ENCODE results near the gene FHL2. TPM values are rescaled to one million over a fixed set of nuclear protein-coding genes. Genes with fewer than 3 reads are reported as not detected.

The FHL2 gene
- total and polyA plus RNA-seq, 2 donors (not counting 1 experiment from before 2014, with no cell fraction given) = not detected

DNA sequence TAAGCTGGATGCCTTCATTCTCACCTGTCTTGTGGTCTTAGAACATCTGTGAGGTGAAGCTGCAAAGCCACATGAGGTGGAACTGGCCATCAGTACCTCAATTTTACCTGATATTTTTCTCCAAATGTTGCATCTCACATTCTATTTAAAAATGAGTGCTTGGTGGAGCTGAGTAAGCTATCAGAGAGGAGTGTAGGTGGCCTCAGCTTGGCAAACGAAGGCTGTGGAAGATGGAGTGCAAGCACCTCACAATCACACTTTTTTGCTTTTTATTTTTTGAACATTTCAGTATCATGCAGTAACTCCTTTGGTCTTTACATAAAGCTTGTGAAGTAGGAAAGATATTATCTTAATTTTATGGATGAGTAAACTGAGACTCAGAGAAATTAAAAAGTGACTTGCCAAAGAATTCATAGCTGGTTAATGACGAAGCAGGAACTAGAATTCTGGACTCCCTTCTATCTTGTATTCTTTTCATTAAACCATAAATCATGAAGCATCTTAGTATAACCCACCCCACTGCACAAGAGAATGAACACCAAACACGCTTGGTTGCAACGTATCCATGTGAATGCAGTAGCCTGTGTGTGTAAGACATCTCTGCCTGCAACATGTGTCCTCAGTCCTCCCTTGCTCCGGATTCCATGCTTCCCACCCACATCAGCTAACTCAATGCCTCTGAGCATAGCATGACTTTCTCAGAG lies 34.3 kb downstream of the FHL2 start:
- CTCF ChIA-PET = no interaction called here
- ATAC-seq (ENCODE audit: low read depth) = no peak
- peaks cover under 1% of the 10 kb centered on the region for H3K4me1 Mint-ChIP-seq
- intact Hi-C loops (cut with micrococcal nuclease) = loop anchor here (10.0 kb wide), 1 partner anchor 740 kb away; no protein-coding TSS in a partner anchor
- H3K27me3 ChIP-seq (replicated peaks in 1 of 4; ENCODE audit: control extremely low read depth in 1 of 4, control insufficient read depth in 3 of 4, insufficient read depth in 4 of 4, low read length in 3 of 4) = no peaks in the 10 kb centered on the region
- no peaks in the 10 kb centered on the region for H3K27me3 Mint-ChIP-seq
- no peaks in the 10 kb centered on the region for H3K9me3 Mint-ChIP-seq (ENCODE audit: insufficient read depth)
- H3K4me2 ChIP-seq (replicated peaks; ENCODE audit: low read depth, low read length, poor library complexity, severe bottlenecking) = no peak overlapping the region
- H3K9ac ChIP-seq (ENCODE audit: low read length) = no peak overlapping the region
- H3K36me3 ChIP-seq (replicated peaks in 1 of 2; ENCODE audit: control extremely low read depth in 1 of 2, control insufficient read depth in 1 of 2, extremely low read depth in 1 of 2, insufficient read depth in 2 of 2, low read length in 1 of 2) = peaks cover 1 to 3% of the 10 kb centered on the region in 2 experiments
- no peaks in the 10 kb centered on the region for H3K79me2 ChIP-seq (ENCODE audit: control insufficient read depth, insufficient read depth, low read length)
- no peak for TF ChIP-seq EZH2 (IDR thresholded peaks at IDR 0.05; ENCODE audit: borderline replicate concordance, insufficient read depth, low read depth, low read length, poor library complexity, severe bottlenecking)
- TF ChIP-seq, protein P1, sequence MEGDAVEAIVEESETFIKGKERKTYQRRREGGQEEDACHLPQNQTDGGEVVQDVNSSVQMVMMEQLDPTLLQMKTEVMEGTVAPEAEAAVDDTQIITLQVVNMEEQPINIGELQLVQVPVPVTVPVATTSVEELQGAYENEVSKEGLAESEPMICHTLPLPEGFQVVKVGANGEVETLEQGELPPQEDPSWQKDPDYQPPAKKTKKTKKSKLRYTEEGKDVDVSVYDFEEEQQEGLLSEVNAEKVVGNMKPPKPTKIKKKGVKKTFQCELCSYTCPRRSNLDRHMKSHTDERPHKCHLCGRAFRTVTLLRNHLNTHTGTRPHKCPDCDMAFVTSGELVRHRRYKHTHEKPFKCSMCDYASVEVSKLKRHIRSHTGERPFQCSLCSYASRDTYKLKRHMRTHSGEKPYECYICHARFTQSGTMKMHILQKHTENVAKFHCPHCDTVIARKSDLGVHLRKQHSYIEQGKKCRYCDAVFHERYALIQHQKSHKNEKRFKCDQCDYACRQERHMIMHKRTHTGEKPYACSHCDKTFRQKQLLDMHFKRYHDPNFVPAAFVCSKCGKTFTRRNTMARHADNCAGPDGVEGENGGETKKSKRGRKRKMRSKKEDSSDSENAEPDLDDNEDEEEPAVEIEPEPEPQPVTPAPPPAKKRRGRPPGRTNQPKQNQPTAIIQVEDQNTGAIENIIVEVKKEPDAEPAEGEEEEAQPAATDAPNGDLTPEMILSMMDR (IDR thresholded peaks at IDR 0.05) = no peak
- no peak overlapping the region for H2AFZ ChIP-seq (ENCODE audit: insufficient read depth, low read depth, low read length, poor library complexity, severe bottlenecking)
- WGBS (ENCODE audit: insufficient coverage) = 100% methylated on average over 4 of the region's 5 CpGs
- H3K4me3 ChIP-seq (ENCODE audit: control extremely low read depth in 1 of 5, extremely low read depth in 1 of 5, insufficient read depth in 1 of 5, low read depth in 2 of 5, low read length in 4 of 5) = no peak overlapping the region
- H3K27ac Mint-ChIP-seq = no peak overlapping the region
- peaks cover 0 to 1% of the 10 kb centered on the region in 2 donors for H3K4me1 ChIP-seq (ENCODE audit: control insufficient read depth in 2 of 2, insufficient read depth in 2 of 2, low read length in 2 of 2)
- H3K4me3 Mint-ChIP-seq = no peak overlapping the region
- DNase-seq = no peak
- H4K20me1 ChIP-seq (ENCODE audit: control insufficient read depth, insufficient read depth, low read length, poor library complexity, severe bottlenecking) = no peaks in the 10 kb centered on the region
- POLR2A ChIA-PET = no interaction called here
- H3K27ac ChIP-seq (ENCODE audit: low read length in 2 of 2) = no peak overlapping the region
- no peaks in the 10 kb centered on the region for H3K9me3 ChIP-seq (ENCODE audit: control extremely low read depth in 1 of 3, control insufficient read depth in 2 of 3, insufficient read depth in 1 of 3, low read length in 2 of 3)

DNA sequence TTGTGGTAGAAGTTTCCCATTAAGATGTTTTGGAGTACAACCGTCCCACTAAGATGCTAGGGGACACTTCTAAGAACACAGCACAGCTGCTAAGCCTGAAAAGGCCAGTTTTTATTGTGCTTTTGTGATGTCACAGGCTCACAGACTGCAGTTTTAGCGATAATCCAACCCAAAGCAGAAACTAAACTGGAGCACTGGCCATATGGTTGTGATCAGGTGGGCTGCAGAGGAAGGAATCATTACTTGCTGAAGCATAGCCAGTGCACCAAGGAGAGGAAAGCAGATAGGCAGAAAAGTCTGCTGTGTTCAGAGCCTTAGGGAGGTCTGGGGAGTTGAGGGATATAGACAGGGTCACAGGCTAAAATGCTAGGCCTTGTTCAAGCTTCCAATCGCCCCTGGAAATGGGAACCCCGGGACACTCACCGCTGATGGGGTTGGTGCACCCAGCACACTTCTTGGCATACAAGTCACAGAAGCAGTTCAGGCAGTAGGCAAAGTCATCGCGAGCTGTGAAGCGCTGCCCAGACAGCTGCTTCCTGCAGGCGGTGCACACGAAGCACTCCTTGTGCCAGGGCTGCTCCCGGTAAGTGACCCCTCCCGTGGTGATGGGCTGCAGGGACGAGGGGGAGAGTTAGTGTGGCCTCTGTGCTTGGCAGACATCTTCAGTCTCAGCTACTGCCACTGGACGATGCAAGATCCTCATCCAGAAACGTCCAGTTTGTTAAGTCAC lies 35.8 kb downstream of the FHL2 start:
- peaks cover 0 to 3% (median 0%) of the 10 kb centered on the region in 3 donors for H3K9me3 ChIP-seq (ENCODE audit: control extremely low read depth in 1 of 3, control insufficient read depth in 2 of 3, insufficient read depth in 1 of 3, low read length in 2 of 3)
- CTCF ChIA-PET = interaction anchor here (1.2 kb wide), 1 partner anchor 9 kb away, joined by 3 read pairs; no protein-coding TSS in a partner anchor
- H3K4me3 ChIP-seq (ENCODE audit: control extremely low read depth in 1 of 5, extremely low read depth in 1 of 5, insufficient read depth in 1 of 5, low read depth in 2 of 5, low read length in 4 of 5) = no peak overlapping the region
- H3K27ac ChIP-seq (ENCODE audit: low read length in 2 of 2) = no peak overlapping the region
- no peak overlapping the region for H3K4me2 ChIP-seq (replicated peaks; ENCODE audit: low read depth, low read length, poor library complexity, severe bottlenecking)
- H2AFZ ChIP-seq (ENCODE audit: insufficient read depth, low read depth, low read length, poor library complexity, severe bottlenecking) = no peak overlapping the region
- H3K36me3 ChIP-seq (replicated peaks in 1 of 2; ENCODE audit: control extremely low read depth in 1 of 2, control insufficient read depth in 1 of 2, extremely low read depth in 1 of 2, insufficient read depth in 2 of 2, low read length in 1 of 2) = peaks cover 1 to 5% of the 10 kb centered on the region in 2 experiments
- ATAC-seq (ENCODE audit: low read depth) (no peak), DNase-seq (no peak)
- no peaks in the 10 kb centered on the region for H3K79me2 ChIP-seq (ENCODE audit: control insufficient read depth, insufficient read depth, low read length)
- no peak overlapping the region for H3K9ac ChIP-seq (ENCODE audit: low read length)
- H3K9me3 Mint-ChIP-seq (ENCODE audit: insufficient read depth) = peaks cover under 1% of the 10 kb centered on the region
- no peaks in the 10 kb centered on the region for H3K4me1 Mint-ChIP-seq
- 23% methylated on average over 14 of the region's 15 CpGs for WGBS (ENCODE audit: insufficient coverage)
- no peak overlapping the region for H3K27ac Mint-ChIP-seq
- no peak overlapping the region for H3K4me3 Mint-ChIP-seq
- POLR2A ChIA-PET = no interaction called here
- intact Hi-C loops (cut with micrococcal nuclease) = loop anchor here (10.0 kb wide), 1 partner anchor 742 kb away; no protein-coding TSS in a partner anchor
- TF ChIP-seq, protein P1 (IDR thresholded peaks at IDR 0.05) = no peak
- no peak for TF ChIP-seq EZH2 (IDR thresholded peaks at IDR 0.05; ENCODE audit: borderline replicate concordance, insufficient read depth, low read depth, low read length, poor library complexity, severe bottlenecking)
- H3K27me3 Mint-ChIP-seq = no peaks in the 10 kb centered on the region
- no peaks in the 10 kb centered on the region for H3K4me1 ChIP-seq (ENCODE audit: control insufficient read depth in 2 of 2, insufficient read depth in 2 of 2, low read length in 2 of 2)
- H3K27me3 ChIP-seq (replicated peaks in 1 of 4; ENCODE audit: control extremely low read depth in 1 of 4, control insufficient read depth in 3 of 4, insufficient read depth in 4 of 4, low read length in 3 of 4) = no peaks in the 10 kb centered on the region
- H4K20me1 ChIP-seq (ENCODE audit: control insufficient read depth, insufficient read depth, low read length, poor library complexity, severe bottlenecking) = no peaks in the 10 kb centered on the region

All from B cell (primary cell).